Measurements from ENCODE around the gene DDA1.
"Not testable (repeated sequence)": the region's sequence is repeated elsewhere in the genome, so short reads cannot be mapped to it uniquely, and the experiment has no call there.

DDA1 gene

DNA sequence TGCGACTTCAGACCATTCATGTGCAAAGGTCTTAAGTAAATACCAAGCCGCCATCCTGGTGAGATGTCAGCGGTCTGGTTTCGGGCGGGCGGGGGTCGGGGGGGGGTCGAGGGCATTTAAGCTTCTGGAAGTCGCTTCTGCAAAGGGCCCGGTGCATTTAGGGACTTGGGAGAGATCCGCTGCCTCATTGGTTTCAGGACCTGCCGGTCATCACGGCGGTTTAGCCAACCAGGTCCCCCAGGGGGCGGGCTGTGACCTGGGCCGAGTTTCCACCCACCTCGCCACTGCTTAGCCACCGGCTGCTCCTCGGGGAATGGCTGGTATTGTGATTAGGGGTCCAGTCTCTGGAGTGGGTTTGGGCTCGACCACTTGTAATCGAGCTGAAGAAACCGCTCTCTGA lies 19.9 kb upstream of the DDA1 start:
- DNase-seq: peak; percentile 85

- DNase-seq: peak; percentile 89
These were observed 16.9 kb upstream of the DDA1 start for GRCh38 chr19:17292301-17293074.

- DNase-seq: no peak
These were observed 15.8 kb upstream of the DDA1 start for GRCh38 chr19:17293605-17294004.

GRCh38 chr19:17294051-17294891 lies 15.1 kb upstream of the DDA1 start:
- peak; percentile 30 for DNase-seq

GRCh38 chr19:17295551-17295950 lies 13.8 kb upstream of the DDA1 start:
- not testable (repeated sequence) for DNase-seq

GRCh38 chr19:17296273-17296672 lies 13.1 kb upstream of the DDA1 start:
- no peak for DNase-seq

DNA sequence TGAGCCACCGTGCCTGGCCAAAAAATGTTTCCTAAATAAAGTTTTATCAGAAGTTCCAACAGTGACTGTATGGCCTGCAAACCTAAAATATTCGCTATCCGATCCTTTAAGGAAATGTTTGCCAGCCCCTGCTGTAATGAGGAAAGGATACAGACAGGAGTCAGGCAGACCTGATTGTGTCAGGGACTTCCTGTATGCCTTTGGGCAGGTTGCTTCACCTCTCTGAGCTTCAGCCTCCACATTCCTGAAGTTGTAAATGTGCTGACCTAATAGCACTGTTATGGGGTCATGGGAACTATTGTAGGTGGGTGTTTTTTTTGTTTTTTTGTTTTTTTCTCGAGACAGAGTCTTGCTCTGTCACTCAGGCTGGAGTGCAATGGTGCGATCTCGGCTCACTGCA lies 12.4 kb upstream of the DDA1 start:
- DNase-seq: no peak

DNA sequence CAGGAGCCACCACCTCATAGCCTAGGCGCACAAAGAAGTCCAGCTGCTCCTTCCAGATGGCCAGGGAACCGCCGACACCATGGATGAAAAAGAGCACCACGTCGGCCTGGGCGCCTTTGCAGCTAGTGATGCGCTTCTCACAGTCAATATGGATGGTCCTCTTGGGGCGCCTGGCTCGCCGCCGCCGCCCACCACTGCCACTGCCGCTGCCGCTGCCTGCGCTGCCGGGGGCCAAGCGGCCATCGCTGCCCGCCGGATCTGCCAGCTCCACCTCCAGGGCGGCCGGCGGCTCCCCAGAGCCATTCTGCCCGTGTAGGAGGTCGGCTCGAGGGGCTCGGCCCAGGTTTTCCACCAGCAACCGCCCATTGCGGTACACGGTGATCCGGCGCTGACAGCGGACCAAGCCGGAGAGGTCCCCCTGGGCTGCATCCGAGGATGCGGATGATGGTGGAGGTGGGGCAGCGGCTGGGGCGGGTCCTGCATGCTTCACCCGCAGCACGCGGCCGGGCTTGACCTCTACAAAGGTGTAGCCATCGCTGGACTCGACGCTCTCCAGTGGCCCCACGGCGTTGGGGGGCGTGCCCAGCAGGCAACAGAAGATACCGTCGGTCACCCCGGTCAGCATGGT lies 8.3 kb upstream of the DDA1 start:
- DNase-seq: no peak

DNA sequence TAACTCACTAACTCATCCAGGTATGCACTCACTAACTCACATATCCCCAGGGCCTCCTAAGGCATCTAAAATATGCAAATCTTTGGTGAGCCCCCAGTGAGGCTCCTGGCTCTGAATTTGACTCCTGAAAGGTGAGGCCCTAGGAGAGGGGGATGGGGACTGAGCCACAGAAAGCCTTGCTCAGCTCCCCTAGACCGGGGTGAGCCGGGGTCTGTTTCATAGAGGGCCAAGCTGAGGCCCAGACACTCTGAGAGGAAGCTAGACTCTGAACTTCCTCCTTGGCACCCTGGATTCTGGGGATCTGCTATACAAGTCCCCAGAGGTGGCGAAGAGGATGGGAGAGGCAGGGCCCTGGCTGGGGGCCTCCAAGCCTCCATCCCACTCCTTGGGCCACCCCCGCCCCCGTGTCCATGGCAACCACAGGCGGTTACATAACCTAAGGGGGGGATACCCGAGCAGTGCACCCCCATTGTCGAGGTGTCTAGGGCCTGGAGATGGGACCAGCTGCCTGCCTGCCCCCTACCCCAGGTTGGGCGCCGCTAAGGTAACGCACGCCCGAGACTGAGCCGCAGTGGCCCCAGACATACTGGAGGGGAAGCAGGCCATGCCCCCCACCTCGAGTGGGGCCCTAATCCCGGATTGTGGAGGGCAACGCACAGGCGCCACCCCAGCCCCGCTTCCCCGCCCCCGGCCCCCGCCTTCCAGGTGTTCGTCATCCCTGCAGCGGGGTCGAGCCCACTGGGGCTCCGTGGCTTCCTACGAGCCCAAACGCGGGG lies 6.8 kb upstream of the DDA1 start:
- DNase-seq: no peak

- peak; percentile 95 for DNase-seq
These were observed 6.0 kb upstream of the DDA1 start, which contains the start of gene ABHD8 for GRCh38 chr19:17303167-17303939. Gene ABHD8 (minus strand): TSS chr19:17303425. CDS start chr19:17301616, 1,809 bp downstream.

GRCh38 chr19:17303940-17304267 lies 5.5 kb upstream of the DDA1 start:
- no peak for DNase-seq

- no peak for DNase-seq
These were observed 4.8 kb upstream of the DDA1 start for GRCh38 chr19:17304386-17305215.

DNA sequence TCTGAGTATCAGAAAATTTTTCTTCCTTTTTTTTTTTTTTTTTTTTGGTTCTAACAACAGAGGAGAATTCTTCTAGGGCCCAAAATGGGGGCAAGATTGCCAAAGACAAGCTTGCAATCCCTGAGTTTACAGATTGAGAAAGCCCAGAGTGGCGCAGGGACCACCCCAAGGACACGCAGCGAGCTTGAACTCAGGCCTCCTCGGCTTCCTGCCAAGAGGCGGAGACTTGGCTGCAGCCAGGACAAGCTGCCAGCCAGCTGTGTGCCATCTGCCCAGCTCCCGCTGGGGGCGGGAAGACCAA lies 4.2 kb upstream of the DDA1 start:
- DNase-seq: no peak

DNA sequence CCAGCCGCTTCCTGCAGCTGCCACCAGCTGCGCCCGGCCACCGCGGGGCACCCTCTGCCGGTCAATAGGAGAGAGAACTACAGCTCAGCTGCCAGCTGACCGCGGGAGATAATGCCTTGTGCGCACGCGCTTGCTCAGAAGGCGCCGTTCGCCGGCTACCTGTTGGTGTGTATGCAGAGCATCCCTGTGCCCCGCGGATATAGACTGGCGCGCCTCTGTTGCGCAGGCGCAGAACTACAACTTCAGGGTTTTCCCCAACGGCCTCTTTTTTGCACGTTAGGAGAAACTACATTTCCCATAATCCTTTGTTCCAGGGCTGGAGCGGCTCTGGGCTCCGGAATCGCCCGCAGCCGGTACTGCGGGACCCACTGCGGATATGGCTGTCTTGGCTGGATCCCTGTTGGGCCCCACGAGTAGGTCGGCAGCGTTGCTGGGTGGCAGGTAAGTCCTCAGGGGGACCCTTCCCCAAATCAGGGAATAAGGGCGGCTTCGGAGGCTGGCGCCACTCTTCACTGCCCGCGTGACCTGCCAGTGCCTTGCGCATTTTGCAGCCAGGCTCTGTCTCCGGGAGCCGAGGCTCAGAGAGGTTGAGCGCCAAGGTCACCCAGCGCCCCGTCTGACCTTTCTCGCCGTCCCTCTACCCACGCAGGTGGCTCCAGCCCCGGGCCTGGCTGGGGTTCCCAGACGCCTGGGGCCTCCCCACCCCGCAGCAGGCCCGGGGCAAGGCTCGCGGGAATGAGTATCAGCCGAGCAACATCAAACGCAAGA lies 3.7 kb upstream of the DDA1 start, which contains the start of gene MRPL34:
MRPL34 (plus strand) TSS at position 356 of the 768 bp plus-strand sequence; CDS start at position 377, 21 bp downstream.
- DNase-seq: peak; percentile 98

DNA sequence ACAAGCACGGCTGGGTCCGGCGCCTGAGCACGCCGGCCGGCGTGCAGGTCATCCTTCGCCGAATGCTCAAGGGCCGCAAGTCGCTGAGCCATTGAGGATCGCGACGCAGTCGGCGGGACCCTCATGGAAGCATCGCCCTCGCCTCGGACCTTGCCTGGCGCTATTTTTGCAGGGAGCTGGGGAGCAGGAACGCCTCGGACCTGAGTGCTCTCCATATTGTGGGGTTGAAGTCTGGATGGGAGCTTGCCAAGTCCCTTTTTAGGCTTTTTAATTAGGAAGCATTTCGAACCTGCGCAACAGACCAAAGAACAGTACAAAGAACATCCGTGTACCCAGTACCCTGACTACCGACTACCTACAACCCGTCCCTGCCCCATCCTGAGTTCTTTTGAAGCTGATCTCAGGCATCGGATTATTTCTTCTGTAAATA lies 3.1 kb upstream of the DDA1 start:
- no peak for DNase-seq

DNA sequence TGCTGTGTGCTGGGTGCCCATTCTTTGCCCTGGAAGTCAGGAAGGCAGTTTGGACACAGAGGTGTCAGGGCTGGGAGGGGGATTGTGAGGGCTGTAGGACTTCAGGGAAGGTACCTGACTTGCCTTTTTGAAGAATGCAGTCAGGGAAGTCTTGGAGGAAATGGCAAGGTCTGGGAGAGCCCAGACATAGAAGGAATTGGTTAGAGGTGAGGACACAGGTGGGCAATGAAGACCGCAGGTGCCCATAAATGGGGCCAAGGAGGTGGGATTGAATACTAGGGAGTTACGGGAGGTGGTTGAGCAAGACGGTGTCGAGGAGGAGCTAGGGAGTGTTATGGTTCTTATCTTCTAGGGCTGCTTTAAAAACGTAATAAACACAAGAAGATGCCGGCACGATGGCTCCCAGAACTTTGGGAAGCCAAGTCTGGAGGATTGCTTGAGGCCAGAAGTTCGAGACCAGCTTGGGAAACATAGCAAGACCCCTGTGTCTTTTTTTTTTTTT lies 1.4 kb upstream of the DDA1 start:
- DNase-seq: no peak

DNA sequence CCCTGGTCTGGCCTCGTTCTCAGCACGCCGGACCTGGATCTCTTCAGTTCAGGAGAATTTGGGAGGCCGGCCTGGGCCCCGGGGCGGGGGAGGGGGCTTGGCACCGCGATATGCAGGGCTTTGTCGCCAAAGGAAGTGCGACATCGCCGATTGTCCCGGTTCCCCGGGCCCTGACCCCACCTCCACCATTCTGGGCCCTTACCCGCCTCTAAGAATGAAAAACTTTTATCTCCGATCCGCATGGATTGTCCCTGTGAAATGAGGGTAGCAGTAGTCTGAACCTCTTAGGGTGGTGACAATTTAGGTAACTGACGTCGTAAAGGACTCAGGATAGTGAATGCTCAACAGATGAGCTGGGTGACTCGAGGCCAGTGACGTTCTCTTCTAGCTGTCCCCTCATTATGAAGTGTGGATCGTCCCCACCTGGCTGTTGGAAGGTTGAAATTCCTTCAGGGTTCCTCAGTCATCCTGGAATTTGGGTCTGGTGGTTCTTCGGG lies 650 bp downstream of the DDA1 start:
- no peak for DNase-seq

DNA sequence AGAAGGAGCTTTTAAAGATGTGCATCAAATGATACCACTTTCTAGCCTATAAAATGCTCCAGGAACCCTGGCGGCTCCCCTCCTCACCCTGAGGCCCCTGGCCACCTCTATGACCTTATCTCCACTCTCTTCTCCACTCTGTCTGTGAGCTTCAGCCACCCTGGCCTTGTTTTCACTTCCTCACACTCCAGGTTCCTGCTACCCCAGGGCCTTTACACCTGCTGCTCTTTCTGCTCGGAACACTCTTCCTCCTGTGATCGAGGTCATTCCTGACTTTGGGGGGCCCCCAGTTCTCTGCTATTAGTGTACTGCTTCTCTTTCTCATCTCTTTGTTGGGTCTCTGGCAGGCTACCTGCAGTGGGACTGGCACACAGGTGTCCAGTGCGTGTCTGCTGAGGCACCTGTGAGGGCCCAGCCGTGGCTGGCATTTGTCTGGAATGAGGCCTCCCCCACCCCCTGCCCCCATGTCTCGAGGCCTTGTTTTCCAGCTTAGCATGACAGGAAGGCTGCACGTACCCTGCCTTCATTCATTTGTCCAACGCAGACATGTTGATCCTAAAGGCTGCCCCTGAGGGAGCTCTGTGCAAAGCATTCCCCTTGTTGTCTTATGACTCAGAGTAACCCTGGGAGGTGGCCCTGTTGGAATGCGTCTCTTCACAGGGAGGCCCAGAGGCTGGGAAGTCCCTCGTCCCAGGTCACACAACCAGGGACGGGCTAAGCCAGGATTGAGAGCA lies 2.3 kb downstream of the DDA1 start:
- DNase-seq: peak; percentile 91
